ENCODE results near the gene TTC7B.

- TF ChIP-seq CTCF (IDR thresholded peaks at IDR 0.05 in 4 of 5, conservative IDR thresholded peaks at IDR 0.05 in 1 of 5) = no peak
- TF ChIP-seq POLR2A (IDR thresholded peaks at IDR 0.05) = no peak
Measured at GRCh38 chr14:90483117-90483516, 333.1 kb downstream of the TTC7B start.

Measured in gastrocnemius medialis (tissue), 4 donors.